Measurements from ENCODE around the gene ARHGEF16.

ARHGEF16 gene

DNA sequence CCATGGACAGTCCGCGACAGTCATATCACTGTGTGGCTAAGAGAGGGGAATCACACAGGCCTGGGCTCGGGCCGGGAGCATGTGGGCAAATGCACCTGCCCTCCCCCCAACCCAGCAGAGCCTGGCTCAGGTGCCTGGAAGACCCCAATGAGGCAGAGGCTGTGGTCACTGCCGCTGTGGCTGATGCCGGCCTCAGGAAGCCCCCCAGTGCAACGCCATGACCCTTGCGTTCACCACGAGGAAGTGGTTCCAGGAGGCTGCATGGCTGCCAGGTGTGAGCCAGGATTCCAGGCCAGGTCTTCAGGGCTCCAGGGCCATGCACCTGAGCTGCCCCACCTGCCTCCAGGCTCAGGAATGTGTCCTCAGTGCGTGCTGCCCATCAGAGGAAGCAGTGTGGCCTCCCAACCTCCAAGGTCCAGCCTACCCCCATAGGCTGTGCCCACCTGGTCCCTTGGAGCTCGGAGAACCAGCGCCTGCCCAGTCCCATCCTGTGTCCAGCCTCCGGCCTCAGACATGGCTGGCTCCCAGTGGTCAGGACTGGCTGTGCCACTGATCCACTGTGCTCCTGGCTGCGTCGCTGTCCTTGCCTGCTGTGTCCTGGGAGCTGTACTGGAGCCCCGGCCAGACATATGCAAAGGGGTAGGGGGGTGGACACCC, 8.0 kb downstream of the ARHGEF16 start:
- H3K9ac ChIP-seq (ENCODE audit: low read depth, low read length), result no peak overlapping the region
- no peaks in the 10 kb centered on the region for H3K36me3 ChIP-seq (ENCODE audit: insufficient read depth, low read length)
- H3K9me3 ChIP-seq (ENCODE audit: control insufficient read depth, insufficient read depth, low read length), result no peaks in the 10 kb centered on the region
- peaks cover 13% of the 10 kb centered on the region; the same call in 1 of the 2 replicates for H3K4me1 ChIP-seq (ENCODE audit: insufficient read depth, low read length)

DNA sequence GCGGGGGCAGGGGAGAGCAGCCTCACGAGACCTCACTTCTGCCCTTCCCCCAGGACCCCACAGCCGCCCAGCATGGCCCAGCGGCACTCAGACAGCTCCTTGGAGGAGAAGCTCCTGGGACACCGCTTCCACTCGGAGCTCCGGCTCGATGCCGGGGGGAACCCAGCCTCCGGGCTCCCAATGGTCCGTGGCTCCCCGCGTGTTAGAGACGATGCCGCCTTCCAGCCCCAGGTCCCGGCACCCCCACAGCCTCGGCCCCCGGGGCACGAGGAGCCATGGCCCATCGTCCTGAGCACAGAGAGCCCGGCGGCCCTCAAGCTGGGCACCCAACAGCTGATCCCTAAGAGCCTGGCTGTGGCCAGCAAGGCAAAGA, 8.5 kb downstream of the ARHGEF16 start:
- Histone ChIP-seq H3K9ac (ENCODE audit: low read depth, low read length) (no peak overlapping the region), H3K4me1 (ENCODE audit: insufficient read depth, low read length) (peaks cover 13% of the 10 kb centered on the region; the same call in 1 of the 2 replicates), H3K36me3 (ENCODE audit: insufficient read depth, low read length) (no peaks in the 10 kb centered on the region), H3K9me3 (ENCODE audit: control insufficient read depth, insufficient read depth, low read length) (no peaks in the 10 kb centered on the region)

DNA sequence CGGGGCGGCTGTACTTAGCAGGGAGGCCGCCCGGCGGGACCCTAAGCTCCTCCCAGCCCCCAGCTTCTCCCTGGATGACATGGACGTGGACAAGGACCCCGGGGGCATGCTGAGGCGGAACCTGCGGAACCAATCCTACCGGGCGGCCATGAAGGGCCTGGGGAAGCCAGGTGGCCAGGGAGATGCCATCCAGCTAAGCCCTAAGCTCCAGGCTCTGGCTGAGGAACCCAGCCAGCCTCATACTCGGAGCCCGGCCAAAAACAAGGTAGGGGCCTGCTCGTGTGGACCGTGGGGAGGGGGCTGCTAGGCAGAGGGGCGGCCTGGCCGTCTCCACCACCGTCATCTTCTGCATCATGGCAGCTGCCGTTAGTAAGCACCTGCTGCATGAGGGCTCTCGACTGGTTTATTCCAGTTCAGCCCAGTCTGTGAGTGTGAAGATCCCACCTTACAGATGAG, 9.0 kb downstream of the ARHGEF16 start:
- Histone ChIP-seq H3K4me1 (ENCODE audit: insufficient read depth, low read length) (peaks cover 13% of the 10 kb centered on the region; the same call in 1 of the 2 replicates), H3K36me3 (ENCODE audit: insufficient read depth, low read length) (no peaks in the 10 kb centered on the region), H3K9me3 (ENCODE audit: control insufficient read depth, insufficient read depth, low read length) (no peaks in the 10 kb centered on the region)

DNA sequence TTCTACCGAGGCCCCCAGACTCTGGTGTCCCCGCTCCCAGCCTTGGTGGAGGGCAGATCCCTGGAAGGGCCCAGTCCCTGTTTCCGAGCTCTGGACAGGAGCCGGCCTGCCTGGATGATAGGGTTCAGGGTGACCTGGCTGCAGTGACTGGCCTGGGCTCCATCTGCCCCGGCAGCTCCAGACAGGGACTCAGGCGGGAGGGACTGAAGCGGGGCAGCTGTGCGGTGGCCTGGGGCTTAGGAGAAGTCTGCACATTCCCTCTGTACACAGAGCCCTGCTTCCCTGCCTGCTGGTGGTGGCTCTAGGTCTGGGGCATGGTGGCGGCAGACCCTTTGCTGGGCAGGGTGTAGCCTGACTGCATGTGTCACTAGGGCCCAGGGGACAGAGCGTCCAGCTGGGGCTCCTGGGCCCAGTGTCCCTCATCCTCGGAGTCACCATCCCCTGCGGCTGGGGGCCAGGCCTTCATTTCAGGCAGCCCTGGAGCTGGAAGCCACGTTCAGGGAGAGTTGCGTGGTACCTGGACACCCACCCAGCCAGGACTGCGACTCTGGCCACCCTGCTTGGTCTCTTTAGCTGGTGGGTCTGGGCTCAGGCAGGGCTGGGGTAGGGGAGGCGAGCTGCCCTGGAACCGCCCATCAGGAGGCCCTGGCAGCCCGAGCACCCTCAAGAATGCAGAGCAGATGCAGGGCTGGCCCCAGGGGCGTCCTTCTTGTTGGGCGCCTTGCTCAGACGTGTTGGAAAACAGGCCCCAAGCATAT, 9.6 kb downstream of the ARHGEF16 start:
- H3K36me3 ChIP-seq (ENCODE audit: insufficient read depth, low read length), result no peaks in the 10 kb centered on the region
- H3K9ac ChIP-seq (ENCODE audit: low read depth, low read length), result no peak overlapping the region
- H3K4me1 ChIP-seq (ENCODE audit: insufficient read depth, low read length), result peaks cover 13% of the 10 kb centered on the region; the same call in 1 of the 2 replicates
- no peaks in the 10 kb centered on the region for H3K9me3 ChIP-seq (ENCODE audit: control insufficient read depth, insufficient read depth, low read length)

More for the DNA sequence above, 9.0 kb downstream of the ARHGEF16 start:
- H3K9ac ChIP-seq (ENCODE audit: low read depth, low read length), result no peak overlapping the region

DNA sequence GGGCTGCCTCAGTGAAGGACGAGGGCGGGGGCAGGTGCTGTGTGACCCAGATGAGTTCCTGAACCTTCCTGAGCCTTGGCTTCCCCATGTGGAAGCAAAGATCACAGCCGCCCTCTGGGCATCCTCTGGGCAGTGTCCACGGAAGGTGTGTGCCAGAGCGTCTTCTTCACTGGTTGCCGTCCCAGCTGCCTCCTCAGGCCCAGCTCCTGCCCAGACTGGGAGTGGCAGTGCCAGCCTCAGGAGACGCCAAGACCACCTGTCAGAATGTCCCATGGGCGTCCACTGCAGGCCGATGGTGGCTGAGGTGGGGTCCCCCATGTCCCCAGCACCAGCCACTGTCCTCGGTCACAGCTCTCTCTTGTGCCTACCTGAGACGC, 10.2 kb downstream of the ARHGEF16 start:
- no peaks in the 10 kb centered on the region for H3K9me3 ChIP-seq (ENCODE audit: control insufficient read depth, insufficient read depth, low read length)
- H3K9ac ChIP-seq (ENCODE audit: low read depth, low read length), result no peak overlapping the region
- H3K4me1 ChIP-seq (ENCODE audit: insufficient read depth, low read length), result peaks cover 13% of the 10 kb centered on the region; the same call in 1 of the 2 replicates
- H3K36me3 ChIP-seq (ENCODE audit: insufficient read depth, low read length), result no peaks in the 10 kb centered on the region

DNA sequence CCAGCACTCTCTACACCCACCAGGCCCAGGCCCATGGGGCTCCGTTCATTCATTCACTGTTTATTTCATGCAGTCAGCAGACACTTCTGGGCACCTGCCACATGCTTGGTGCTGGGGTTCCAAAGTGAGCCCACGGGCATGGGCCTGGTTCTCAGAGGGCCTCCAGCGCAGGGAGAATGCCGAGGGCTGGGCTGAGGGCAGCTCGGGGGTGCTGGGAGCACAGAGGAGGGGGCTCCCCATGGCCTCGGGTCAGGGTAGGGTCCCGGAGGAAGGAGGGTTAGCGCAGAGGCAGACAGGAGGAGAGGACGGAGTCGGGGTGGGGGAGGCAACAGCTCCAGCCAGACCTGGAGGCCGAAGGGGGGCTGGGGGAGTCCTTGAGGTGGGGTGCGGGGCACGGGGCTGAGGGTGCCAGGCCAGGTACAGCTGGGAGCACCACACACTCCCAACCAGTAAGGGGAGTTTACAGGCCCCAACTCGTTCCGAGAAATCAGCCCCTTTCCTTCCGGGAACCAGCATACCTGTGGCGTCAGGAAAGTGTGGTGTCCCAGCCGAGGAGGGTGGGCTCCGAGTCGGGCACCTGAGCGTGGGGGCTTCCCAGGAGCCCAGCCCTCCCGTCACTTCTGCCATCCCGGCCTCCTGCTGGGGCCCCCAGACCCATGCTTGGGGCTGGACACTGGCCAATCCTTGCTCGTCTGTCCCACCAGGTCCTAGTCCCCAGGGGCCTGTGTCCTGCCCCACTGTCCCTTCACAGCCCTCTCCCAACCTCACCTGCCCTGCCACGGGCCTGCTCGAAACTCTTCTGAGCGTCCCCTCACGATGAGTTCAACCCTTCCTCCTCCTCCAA, 10.8 kb downstream of the ARHGEF16 start:
- no peaks in the 10 kb centered on the region for H3K9me3 ChIP-seq (ENCODE audit: control insufficient read depth, insufficient read depth, low read length)
- H3K9ac ChIP-seq (ENCODE audit: low read depth, low read length), result no peak overlapping the region
- peaks cover 11% of the 10 kb centered on the region; the same call in 1 of the 2 replicates for H3K4me1 ChIP-seq (ENCODE audit: insufficient read depth, low read length)
- no peaks in the 10 kb centered on the region for H3K36me3 ChIP-seq (ENCODE audit: insufficient read depth, low read length)

DNA sequence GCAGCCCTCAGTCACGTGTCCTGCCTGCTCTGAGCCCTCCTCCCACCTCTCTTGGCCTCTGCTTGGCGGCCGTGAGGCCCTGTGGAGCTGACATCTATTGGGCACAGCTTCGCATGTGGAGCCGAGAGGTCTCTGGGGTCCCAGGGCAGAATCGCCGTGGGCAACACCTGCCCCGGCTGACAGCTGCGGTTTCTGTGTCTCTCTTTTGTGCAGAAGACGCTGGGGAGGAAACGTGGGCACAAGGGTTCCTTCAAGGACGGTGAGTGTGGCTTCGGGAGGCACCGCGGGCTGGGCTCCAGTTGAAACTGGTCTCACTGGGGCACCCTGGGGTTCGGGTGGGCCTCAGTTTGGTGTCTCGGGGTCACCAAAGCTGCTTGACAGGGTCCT, 11.5 kb downstream of the ARHGEF16 start:
- Histone ChIP-seq H3K9ac (ENCODE audit: low read depth, low read length) (no peak overlapping the region), H3K9me3 (ENCODE audit: control insufficient read depth, insufficient read depth, low read length) (no peaks in the 10 kb centered on the region), H3K4me1 (ENCODE audit: insufficient read depth, low read length) (peaks cover 8% of the 10 kb centered on the region; the same call in 1 of the 2 replicates), H3K36me3 (ENCODE audit: insufficient read depth, low read length) (no peaks in the 10 kb centered on the region)

DNA sequence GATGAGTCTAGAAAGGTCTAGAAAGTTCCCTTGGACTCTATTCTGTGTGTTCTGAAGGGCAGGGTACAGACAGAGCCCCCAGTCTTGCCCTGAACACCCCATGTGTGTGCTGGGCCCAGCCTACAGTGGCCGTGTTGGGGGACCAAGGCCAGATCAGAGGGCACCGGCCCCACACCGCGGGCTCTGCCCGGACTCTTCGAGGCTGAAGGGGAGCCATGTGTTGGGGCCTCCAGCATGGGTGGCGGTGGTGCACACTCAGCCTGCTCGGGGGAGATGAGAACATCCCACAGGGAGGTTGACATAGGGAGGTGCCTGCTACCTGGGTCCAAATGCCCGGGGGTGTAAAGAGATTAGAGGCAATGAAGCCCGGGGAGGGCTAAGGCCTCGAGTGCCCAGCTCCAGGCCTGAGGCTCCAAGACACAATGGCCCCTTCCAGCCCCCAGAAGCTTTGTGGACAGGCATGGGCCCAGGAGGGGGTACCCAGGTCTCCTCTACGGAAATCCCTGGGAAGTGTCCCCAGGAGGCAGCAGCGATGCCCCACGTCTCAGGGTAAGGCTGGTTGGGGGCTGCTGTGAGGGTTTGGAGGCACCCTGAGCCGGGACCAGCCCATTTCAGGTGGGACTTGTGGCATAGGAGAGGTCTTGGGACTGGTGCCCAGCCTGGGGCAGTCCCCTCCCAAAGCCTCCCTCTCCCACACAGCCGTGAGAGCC, 12.1 kb downstream of the ARHGEF16 start:
- H3K4me1 ChIP-seq (ENCODE audit: insufficient read depth, low read length), result peaks cover 11% of the 10 kb centered on the region; the same call in 1 of the 2 replicates
- H3K36me3 ChIP-seq (ENCODE audit: insufficient read depth, low read length), result no peaks in the 10 kb centered on the region
- H3K9me3 ChIP-seq (ENCODE audit: control insufficient read depth, insufficient read depth, low read length), result no peaks in the 10 kb centered on the region
- no peak overlapping the region for H3K9ac ChIP-seq (ENCODE audit: low read depth, low read length)

DNA sequence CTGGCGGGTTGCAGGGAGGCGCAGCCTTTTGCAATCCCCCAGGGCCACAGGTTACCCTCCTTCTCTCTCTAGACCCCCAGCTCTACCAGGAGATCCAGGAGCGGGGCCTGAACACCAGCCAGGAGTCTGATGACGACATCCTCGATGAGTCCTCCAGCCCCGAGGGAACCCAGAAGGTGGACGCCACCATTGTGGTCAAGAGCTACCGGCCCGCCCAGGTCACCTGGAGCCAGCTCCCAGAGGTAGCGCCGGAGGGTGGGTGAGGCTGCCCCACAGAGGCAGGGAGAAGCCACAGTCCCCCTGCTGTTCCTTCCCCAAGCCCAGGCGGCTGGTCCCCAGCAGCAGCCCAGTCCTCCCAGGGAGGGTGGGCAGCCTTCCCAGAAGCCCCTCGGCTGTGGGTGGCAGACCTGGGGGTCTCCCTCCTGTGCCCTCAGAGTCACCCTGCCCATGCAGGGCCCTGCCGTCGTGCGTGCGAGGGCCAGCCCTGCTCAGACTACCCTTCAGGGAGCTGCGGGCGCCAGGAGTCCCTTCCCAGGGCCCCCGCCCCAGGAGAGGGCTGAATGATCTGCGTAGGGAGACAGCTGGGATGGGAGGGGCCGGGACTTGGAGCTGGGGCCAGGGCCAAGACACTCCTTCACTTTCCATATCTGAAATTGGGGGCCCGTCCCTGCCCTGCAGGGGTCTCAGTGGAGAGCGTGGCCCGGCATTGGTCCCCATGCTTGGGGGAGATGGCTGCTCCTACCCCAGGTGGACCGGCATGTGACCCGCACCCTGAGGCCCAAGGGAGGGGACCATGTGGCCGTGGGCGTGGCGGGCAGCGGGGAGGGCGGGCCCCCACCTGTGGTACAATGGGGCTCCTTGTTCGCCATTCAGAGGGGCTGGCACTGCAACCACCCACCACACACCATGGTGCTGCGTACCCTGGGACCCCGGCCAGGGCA, 12.9 kb downstream of the ARHGEF16 start:
- no peaks in the 10 kb centered on the region for H3K9me3 ChIP-seq (ENCODE audit: control insufficient read depth, insufficient read depth, low read length)
- H3K9ac ChIP-seq (ENCODE audit: low read depth, low read length), result no peak overlapping the region
- peaks cover 19% of the 10 kb centered on the region; the same call in 1 of the 2 replicates for H3K4me1 ChIP-seq (ENCODE audit: insufficient read depth, low read length)
- H3K36me3 ChIP-seq (ENCODE audit: insufficient read depth, low read length), result no peaks in the 10 kb centered on the region

DNA sequence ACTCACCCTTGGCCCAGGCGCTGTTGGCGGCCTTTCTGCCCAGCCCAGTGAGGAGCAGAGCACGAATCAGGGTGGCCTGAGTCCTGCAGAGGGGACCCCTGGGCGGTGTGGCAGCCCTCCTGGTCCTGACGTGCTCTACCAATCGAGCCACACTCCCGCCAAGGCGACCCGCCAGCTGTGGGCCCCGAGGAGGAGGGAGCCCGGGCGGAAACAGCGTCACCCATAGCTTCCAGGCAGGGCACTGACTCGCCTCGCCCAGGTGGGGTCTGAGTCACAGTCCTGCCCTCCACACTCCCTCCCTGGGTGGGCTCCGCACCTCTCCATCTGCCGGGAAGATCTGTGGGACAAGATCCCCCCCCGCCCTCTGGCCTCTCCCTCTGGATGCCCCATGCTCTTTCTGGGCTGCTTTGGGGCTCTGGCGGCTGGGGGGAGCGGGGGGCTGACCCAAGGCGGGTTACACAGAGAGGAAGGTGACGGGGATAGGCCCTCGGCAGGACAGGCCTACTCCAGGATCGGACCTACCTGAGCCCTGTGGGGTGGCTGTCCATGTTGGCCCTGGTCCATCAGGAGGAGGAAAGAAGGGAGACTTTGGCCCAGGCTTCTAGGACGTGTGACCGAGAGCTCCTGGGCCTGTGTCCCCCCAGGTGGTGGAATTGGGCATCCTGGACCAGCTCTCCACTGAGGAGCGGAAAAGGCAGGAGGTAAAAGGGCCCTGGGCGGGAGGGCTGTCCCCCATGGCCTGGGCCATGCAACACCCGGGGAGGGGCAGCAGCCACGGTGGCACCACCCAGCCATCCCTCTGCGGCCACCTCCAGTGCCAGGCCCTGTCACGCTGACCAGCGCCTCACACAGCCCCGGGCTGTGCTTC, 14.0 kb downstream of the ARHGEF16 start:
- Histone ChIP-seq H3K4me1 (ENCODE audit: insufficient read depth, low read length) (peaks cover 19% of the 10 kb centered on the region; the same call in 1 of the 2 replicates), H3K9ac (ENCODE audit: low read depth, low read length) (no peak overlapping the region), H3K36me3 (ENCODE audit: insufficient read depth, low read length) (no peaks in the 10 kb centered on the region), H3K9me3 (ENCODE audit: control insufficient read depth, insufficient read depth, low read length) (no peaks in the 10 kb centered on the region)

DNA sequence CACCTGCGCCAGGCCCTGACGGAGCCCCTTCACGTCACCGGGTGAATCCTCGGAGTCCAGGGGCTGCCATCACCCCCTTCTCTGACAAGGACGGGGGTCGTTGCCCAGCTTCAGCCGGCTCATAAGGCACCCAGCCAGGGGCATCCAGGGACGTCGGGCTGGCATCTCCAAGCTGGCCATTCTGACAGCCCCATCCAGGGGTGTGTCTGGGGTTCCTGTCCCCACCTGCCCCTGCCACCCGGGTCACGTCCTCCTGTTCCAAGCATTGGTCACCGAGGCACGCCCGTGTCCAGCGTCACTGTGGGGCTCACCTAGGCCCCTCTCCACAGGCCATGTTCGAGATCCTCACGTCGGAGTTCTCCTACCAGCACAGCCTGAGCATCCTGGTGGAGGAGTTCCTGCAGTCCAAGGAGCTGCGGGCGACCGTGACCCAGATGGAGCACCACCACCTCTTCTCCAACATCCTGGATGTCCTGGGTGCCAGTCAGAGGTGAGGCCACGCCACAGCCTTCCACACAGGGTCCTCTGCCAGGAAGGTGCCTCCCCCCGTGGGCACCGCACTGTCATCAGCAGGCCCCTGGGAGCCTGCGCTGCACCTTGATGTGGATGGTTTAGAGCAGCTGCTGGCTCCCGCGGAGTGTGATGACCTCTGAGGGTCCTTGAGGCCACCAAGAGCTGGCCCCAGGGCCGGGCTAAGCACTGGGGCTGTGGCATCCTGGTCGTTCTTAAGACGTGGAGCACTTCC, 14.8 kb downstream of the ARHGEF16 start:
- Histone ChIP-seq H3K4me1 (ENCODE audit: insufficient read depth, low read length) (peaks cover 19% of the 10 kb centered on the region; the same call in 1 of the 2 replicates), H3K9ac (ENCODE audit: low read depth, low read length) (no peak overlapping the region), H3K9me3 (ENCODE audit: control insufficient read depth, insufficient read depth, low read length) (no peaks in the 10 kb centered on the region), H3K36me3 (ENCODE audit: insufficient read depth, low read length) (peaks cover 3% of the 10 kb centered on the region)
